ENCODE measurements around the gene BCDIN3D.
"Not testable (repeated sequence)": the region's sequence is repeated elsewhere in the genome, so short reads cannot be mapped to it uniquely, and the experiment has no call there.

Gene BCDIN3D

DNA sequence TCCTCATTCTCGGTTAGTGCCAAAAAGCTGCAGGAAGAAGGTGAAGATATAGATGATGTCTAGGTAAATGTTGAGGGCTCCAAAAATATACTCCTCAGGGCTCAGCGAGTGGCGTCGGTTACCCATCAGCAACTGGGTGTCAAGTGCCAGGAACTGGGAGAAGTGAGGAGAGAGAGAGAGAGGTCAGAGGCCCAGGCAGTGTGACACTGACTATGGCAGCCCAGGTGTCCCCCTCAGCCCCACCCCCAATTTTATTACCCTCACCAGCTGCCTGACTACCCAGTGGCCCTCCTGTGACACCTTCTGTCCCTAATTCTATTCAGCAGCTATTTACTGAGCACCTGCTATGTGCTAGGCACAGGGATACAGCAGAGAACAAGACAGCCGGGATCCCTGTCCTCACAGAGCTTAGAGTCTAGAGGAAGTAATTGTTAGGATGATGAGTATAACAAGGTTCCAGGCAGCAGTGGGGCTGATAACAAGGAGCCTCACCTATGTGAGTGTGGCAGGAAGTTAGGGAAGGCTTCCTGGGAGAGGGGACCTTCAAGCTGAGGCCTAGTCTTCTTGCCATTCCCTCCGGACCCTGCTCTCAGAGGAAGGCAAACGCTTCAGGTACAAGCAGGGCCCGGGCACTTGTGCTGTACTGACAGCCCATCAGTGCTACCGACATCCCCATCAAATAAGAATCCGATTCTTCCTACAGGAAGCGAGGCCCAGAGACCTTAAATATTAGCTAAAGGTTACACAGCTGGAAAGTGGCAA is 27.8 kb upstream of the BCDIN3D start:
- H3K9me3 Mint-ChIP-seq: no peaks in the 10 kb centered on the region
- DNase-seq: no peak
- no peaks in the 10 kb centered on the region for H3K36me3 Mint-ChIP-seq (ENCODE audit: low read depth)
- H3K4me3 Mint-ChIP-seq: no peak overlapping the region
- no peaks in the 10 kb centered on the region for H3K27me3 Mint-ChIP-seq
- no peaks in the 10 kb centered on the region for H3K4me1 Mint-ChIP-seq (ENCODE audit: low read depth)
- H3K27ac Mint-ChIP-seq: no peak overlapping the region

DNA sequence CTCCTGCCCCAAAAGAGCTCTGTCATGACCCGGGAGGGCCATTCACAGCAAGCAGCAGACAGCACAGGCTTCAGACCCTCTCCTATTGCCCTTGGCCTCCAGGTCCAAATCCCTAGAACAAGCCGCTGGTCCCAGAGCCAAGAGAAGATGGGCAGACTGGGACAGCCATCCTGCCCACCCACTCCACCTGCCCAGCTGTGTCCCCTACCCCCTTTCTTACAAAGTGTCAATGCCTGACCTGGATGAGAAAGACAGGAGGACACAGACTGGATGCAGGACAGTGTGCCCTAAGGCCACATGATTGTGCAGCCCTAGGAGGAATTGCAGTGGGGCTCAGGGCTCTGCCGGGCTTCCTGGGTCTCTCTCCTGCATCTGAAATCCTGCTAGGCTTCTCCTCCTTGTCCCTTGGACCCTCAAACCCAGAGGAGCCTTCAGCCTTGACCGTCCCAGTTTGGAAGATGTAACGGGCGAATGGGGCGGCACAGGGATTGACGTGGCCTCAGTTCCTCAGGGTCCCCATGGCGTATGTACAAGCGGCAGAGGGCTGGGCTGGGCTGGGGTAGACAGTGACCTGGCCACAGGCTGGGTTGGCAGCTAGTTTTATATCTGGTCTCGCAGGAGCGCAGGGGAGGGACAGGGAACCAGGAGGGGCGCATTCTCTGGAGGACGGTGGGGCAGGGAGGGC is 27.1 kb upstream of the BCDIN3D start:
- H3K9me3 Mint-ChIP-seq: no peaks in the 10 kb centered on the region
- no peak overlapping the region for H3K27ac Mint-ChIP-seq
- DNase-seq: no peak
- no peaks in the 10 kb centered on the region for H3K27me3 Mint-ChIP-seq
- H3K4me1 Mint-ChIP-seq (ENCODE audit: low read depth): no peaks in the 10 kb centered on the region
- no peaks in the 10 kb centered on the region for H3K36me3 Mint-ChIP-seq (ENCODE audit: low read depth)
- H3K4me3 Mint-ChIP-seq: no peak overlapping the region

DNA sequence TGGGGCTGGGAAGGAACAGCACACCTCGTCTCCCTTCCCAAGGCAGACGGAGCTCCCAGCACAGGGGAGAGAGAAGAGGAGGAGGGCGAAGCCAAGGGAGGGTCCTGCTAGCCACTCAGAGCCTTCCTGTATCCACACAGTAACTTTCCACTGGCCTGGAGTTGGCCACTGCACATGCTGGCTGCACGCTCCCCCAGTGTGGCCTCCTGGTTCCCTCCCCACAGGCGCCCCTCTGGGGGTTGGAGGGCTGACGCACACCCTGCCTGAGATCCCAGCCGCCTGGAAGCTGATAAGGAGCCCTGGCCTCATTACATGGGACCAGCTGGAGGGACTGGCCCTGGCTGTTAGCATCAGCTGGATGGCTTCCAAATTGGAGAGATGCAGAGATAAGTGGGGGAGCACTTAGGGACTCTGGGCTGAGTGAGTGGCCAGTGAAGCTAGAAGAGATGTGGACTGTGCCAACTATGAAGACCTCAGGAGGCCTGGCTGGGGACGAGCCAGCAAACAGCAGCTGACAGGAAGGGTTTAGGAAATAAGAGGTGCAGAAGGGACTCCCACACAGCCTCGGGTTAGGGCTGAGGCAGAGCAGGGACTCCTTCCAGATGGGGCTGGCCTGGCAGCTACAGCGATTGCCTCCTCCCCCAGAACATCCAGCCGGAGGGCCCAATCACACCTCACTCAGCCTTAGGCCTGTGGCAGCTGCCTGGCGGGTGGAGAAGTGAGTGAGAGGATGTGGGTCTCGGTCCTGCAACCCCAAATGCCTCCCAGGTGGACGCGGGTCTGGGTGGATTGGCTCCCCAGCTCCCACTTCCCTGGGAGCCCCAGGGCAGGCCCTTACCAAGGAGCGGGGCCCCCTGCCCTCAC is 26.3 kb upstream of the BCDIN3D start:
- no peaks in the 10 kb centered on the region for H3K27me3 Mint-ChIP-seq
- H3K4me1 Mint-ChIP-seq (ENCODE audit: low read depth): no peaks in the 10 kb centered on the region
- no peak for DNase-seq
- no peaks in the 10 kb centered on the region for H3K9me3 Mint-ChIP-seq
- H3K27ac Mint-ChIP-seq: no peak overlapping the region
- H3K4me3 Mint-ChIP-seq: no peak overlapping the region
- no peaks in the 10 kb centered on the region for H3K36me3 Mint-ChIP-seq (ENCODE audit: low read depth)

- Mint-ChIP-seq H3K4me3 (no peak overlapping the region), H3K9me3 (no peaks in the 10 kb centered on the region), H3K27ac (no peak overlapping the region), H3K36me3 (ENCODE audit: low read depth) (no peaks in the 10 kb centered on the region), H3K4me1 (ENCODE audit: low read depth) (no peaks in the 10 kb centered on the region), H3K27me3 (no peaks in the 10 kb centered on the region)
- no peak for DNase-seq
These were observed 25.5 kb upstream of the BCDIN3D start for GRCh38 chr12:49868449-49868848.

DNA sequence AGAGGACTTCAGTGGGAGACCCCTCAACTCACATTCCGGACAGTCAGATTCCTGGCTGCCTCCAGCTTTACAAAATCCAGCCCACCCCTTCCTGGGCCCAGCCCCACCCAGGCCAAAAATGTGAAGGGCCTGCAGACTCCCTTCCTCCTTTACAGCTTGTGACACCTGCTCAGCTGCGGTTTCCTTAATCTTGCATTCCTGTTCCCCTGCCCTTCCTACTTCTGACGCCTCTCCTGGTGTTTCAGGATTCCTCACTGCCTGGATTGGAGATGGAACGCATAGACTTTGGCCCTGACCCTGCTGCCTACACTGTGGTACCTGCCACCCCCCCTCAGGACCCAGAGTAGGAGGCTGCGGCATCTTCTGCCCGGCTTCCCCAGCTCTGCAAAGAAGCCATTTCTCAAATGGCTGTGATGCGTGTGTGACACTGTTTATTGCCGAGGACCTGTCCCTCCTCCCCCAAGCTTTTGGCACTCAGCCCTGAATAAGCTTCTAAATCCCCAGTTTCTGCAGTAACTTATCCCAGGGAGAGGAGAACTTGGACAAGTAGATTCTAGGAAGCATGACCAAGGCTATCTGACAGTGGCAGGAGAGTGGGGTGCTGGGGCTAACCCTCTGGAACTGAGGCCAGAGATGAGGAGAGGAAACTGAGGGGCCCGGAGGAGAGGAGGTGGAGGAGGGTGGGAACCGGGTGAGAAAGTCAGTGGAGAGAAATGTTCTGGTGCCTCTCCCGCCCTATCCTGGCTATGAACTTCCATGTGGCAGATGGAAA is 24.9 kb upstream of the BCDIN3D start:
- Mint-ChIP-seq H3K36me3 (ENCODE audit: low read depth) (no peaks in the 10 kb centered on the region), H3K27me3 (no peaks in the 10 kb centered on the region), H3K9me3 (no peaks in the 10 kb centered on the region), H3K4me1 (ENCODE audit: low read depth) (no peaks in the 10 kb centered on the region), H3K4me3 (no peak overlapping the region), H3K27ac (no peak overlapping the region)
- no peak for DNase-seq

GRCh38 chr12:49866859-49867569 is 24.1 kb upstream of the BCDIN3D start:
- no peaks in the 10 kb centered on the region for H3K27me3 Mint-ChIP-seq
- H3K36me3 Mint-ChIP-seq (ENCODE audit: low read depth): no peaks in the 10 kb centered on the region
- DNase-seq: peak; percentile 87
- H3K9me3 Mint-ChIP-seq: no peaks in the 10 kb centered on the region
- no peak overlapping the region for H3K27ac Mint-ChIP-seq
- H3K4me3 Mint-ChIP-seq: no peak overlapping the region
- H3K4me1 Mint-ChIP-seq (ENCODE audit: low read depth): no peaks in the 10 kb centered on the region

GRCh38 chr12:49865782-49866135 is 22.9 kb upstream of the BCDIN3D start:
- Mint-ChIP-seq H3K4me3 (no peak overlapping the region), H3K9me3 (no peaks in the 10 kb centered on the region), H3K4me1 (ENCODE audit: low read depth) (no peaks in the 10 kb centered on the region)

GRCh38 chr12:49865109-49865781 is 22.3 kb upstream of the BCDIN3D start:
- H3K9me3 Mint-ChIP-seq: no peaks in the 10 kb centered on the region
- H3K36me3 Mint-ChIP-seq (ENCODE audit: low read depth): no peaks in the 10 kb centered on the region
- no peak for DNase-seq
- H3K27me3 Mint-ChIP-seq: no peaks in the 10 kb centered on the region
- H3K4me1 Mint-ChIP-seq (ENCODE audit: low read depth): no peaks in the 10 kb centered on the region
- H3K27ac Mint-ChIP-seq: no peak overlapping the region
- no peak overlapping the region for H3K4me3 Mint-ChIP-seq

More at GRCh38 chr12:49865782-49866135, 22.9 kb upstream of the BCDIN3D start:
- Mint-ChIP-seq H3K27me3 (no peaks in the 10 kb centered on the region), H3K27ac (no peak overlapping the region), H3K36me3 (ENCODE audit: low read depth) (no peaks in the 10 kb centered on the region)
- no peak for DNase-seq

DNA sequence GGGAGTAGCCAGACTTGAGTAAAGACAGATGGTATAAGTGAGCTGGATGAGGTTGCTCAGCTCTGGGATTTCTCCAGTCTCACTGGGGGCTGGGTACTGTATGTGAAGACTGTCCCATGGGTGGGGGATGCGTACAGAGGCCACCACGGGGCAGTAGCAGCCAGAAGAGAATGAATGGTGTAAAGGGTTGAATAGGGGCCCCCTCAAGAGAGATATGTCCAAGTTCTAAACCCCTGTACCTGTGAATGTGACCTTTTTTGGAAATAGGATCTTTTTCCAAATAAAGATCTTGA is 21.8 kb upstream of the BCDIN3D start:
- Mint-ChIP-seq H3K9me3 (no peaks in the 10 kb centered on the region), H3K27me3 (no peaks in the 10 kb centered on the region), H3K4me1 (ENCODE audit: low read depth) (no peaks in the 10 kb centered on the region)

GRCh38 chr12:49863946-49864797 is 21.3 kb upstream of the BCDIN3D start:
- Mint-ChIP-seq H3K27me3 (no peaks in the 10 kb centered on the region), H3K27ac (no peak overlapping the region), H3K4me1 (ENCODE audit: low read depth) (no peaks in the 10 kb centered on the region), H3K9me3 (no peaks in the 10 kb centered on the region), H3K4me3 (no peak overlapping the region), H3K36me3 (ENCODE audit: low read depth) (no peaks in the 10 kb centered on the region)
- DNase-seq: no peak

More for the DNA sequence above, 21.8 kb upstream of the BCDIN3D start:
- Mint-ChIP-seq H3K27ac (no peak overlapping the region), H3K4me3 (no peak overlapping the region), H3K36me3 (ENCODE audit: low read depth) (no peaks in the 10 kb centered on the region)
- no peak for DNase-seq

GRCh38 chr12:49860921-49861320 is 18.0 kb upstream of the BCDIN3D start:
- DNase-seq; H3K27ac Mint-ChIP-seq; H3K4me3 Mint-ChIP-seq; H3K27me3 Mint-ChIP-seq; H3K9me3 Mint-ChIP-seq; H3K4me1 Mint-ChIP-seq (ENCODE audit: low read depth); H3K36me3 Mint-ChIP-seq (ENCODE audit: low read depth): not testable (repeated sequence)

GRCh38 chr12:49855890-49856289 is 13.0 kb upstream of the BCDIN3D start:
- H3K4me1 Mint-ChIP-seq (ENCODE audit: low read depth); H3K27ac Mint-ChIP-seq; H3K4me3 Mint-ChIP-seq; H3K9me3 Mint-ChIP-seq; H3K36me3 Mint-ChIP-seq (ENCODE audit: low read depth); DNase-seq; H3K27me3 Mint-ChIP-seq: not testable (repeated sequence)

DNA sequence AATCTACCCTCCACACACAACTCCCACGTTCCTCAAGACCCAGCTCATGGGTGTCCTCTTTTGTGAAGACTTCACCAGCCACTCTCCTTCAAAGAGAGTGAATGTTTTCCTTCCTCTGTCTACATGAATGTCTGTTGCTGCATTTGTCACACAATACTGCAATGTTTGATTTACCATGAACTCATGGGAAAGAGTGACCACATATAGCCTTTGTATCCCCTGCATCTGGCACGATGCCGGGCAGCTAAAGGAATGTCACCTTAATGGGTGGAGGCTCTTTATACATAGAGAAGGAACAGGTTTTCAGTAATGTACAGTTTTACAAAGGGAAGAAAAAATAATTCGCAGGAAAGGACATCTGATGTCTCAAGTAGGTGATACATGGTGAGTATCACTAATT is 12.1 kb upstream of the BCDIN3D start:
- H3K9me3 Mint-ChIP-seq: no peaks in the 10 kb centered on the region
- H3K4me3 Mint-ChIP-seq: no peak overlapping the region

More for the DNA sequence above, 12.1 kb upstream of the BCDIN3D start:
- no peaks in the 10 kb centered on the region for H3K36me3 Mint-ChIP-seq (ENCODE audit: low read depth)
- no peak for DNase-seq
- H3K27me3 Mint-ChIP-seq: no peaks in the 10 kb centered on the region
- peaks cover 5% of the 10 kb centered on the region for H3K4me1 Mint-ChIP-seq (ENCODE audit: low read depth)
- H3K27ac Mint-ChIP-seq: no peak overlapping the region

Data from activated T-cell treated with anti-CD3 and anti-CD28 coated beads, Interleukin-2, amount 50 U/mL, for 24 hours (primary cell).